GM23248 (cell line): ENCODE measurements around the gene RPS29. TPM values are rescaled to one million over a fixed set of nuclear protein-coding genes. Genes with fewer than 3 reads are reported as not detected.

ENCODE experiments used
- DNase-seq: peaks from one replicate; pipeline ENCODE4 v3.0.0-alpha.2; 2015
- H2AFZ ChIP-seq: fragments of 200-600 bp; sonication (generic); 2 replicates; pipeline ENCODE4 v1.6.1; 2016; ENCODE audit warnings: antibody characterized with exemption
- H3F3A ChIP-seq: fragments of 200-600 bp; sonication (generic); 2 replicates; pipeline ENCODE4 v1.6.1; 2016; ENCODE audit warnings: mild to moderate bottlenecking, antibody characterized with exemption, mixed run types; ENCODE audit not compliant: insufficient read depth
- H3K27ac ChIP-seq: fragments of 200-600 bp; sonication (generic); 2 replicates; pipeline ENCODE4 v1.5.1; 2016; ENCODE audit warnings: mild to moderate bottlenecking
- H3K27me3 ChIP-seq: fragments of 200-600 bp; sonication (generic); replicated peaks from 2 replicates; pipeline ENCODE4 v1.6.1; 2016; ENCODE audit warnings: mild to moderate bottlenecking; ENCODE audit not compliant: insufficient read depth
- H3K36me3 ChIP-seq: fragments of 200-600 bp; sonication (generic); 2 replicates; pipeline ENCODE4 v1.6.1; 2016; ENCODE audit warnings: low read depth, mild to moderate bottlenecking
- H3K4me1 ChIP-seq: fragments of 200-600 bp; sonication (generic); 2 replicates; pipeline ENCODE4 v1.6.1; 2016; ENCODE audit warnings: mild to moderate bottlenecking; ENCODE audit not compliant: insufficient read depth
- H3K4me2 ChIP-seq: fragments of 200-600 bp; sonication (generic); one replicate; pipeline ENCODE4 v1.6.1; 2016; ENCODE audit warnings: mild to moderate bottlenecking; ENCODE audit not compliant: unreplicated experiment
- H3K4me3 ChIP-seq: fragments of 200-600 bp; sonication (generic); 2 replicates; pipeline ENCODE4 v1.5.1; 2016; ENCODE audit warnings: mild to moderate bottlenecking
- H3K79me2 ChIP-seq: fragments of 200-600 bp; sonication (generic); 2 replicates; pipeline ENCODE4 v1.6.1; 2016; ENCODE audit warnings: mild to moderate bottlenecking; ENCODE audit not compliant: insufficient read depth
- H3K9ac ChIP-seq: fragments of 200-600 bp; sonication (generic); 2 replicates; pipeline ENCODE4 v1.6.1; 2016; ENCODE audit warnings: mild to moderate bottlenecking
- H3K9me2 ChIP-seq: fragments of 200-600 bp; sonication (generic); 2 replicates; pipeline ENCODE4 v1.6.1; 2016; ENCODE audit warnings: mixed run types, mild to moderate bottlenecking, moderate library complexity; ENCODE audit not compliant: insufficient read depth
- H3K9me3 ChIP-seq: fragments of 200-600 bp; sonication (generic); one replicate; pipeline ENCODE4 v1.6.1; 2017; ENCODE audit warnings: low read depth
- H4K20me1 ChIP-seq: fragments of 200-600 bp; sonication (generic); 2 replicates; pipeline ENCODE4 v1.6.0; 2016; ENCODE audit not compliant: insufficient read depth
- EZH2 ChIP-seq: fragments of 200-600 bp; sonication (generic); IDR thresholded peaks from 2 replicates; pipeline ENCODE4 v1.6.1; 2018; ENCODE audit warnings: antibody characterized with exemption, mild to moderate bottlenecking; ENCODE audit not compliant: insufficient read depth, poor library complexity, severe bottlenecking
- EZH2phosphoT487 ChIP-seq: fragments of 200-600 bp; sonication (generic); IDR thresholded peaks from 2 replicates; pipeline ENCODE4 v1.6.1; 2018; ENCODE audit warnings: antibody characterized with exemption, moderate library complexity, mild to moderate bottlenecking, low read depth; ENCODE audit not compliant: insufficient read depth
- WGBS, 2 experiments: methylation state at CpG; one replicate each; pipeline ENCODE4 v1.1.6; 2015 to 2017; ENCODE audit warnings: low lambda C conversion rate in 2 of 2, low coverage in 1 of 2; ENCODE audit errors: missing lambda C conversion rate in 2 of 2; 5-methylcytosine and 5-hydroxymethylcytosine counted together
- in situ Hi-C: fragments of 300-500 bp; cut with MboI; formaldehyde crosslinking; loops from 2 replicates; pipeline ENCODE4 v1.15.0; 2020
- polyA plus RNA-seq: library from polyadenylated mRNA; unstranded; fragments of >200 nt; fragmentation: Nextera tagmentation; extraction: Ambion mirVana; gene quantifications from 2 replicates; pipeline ENCODE4 v1.2.1, GENCODE V29; 2016
- total RNA-seq: library from RNA; depleted of rRNA; stranded (reverse); fragments of >200 nt; shearing (Covaris generic); gene quantifications from 2 replicates; pipeline ENCODE4 v1.2.3, GENCODE V29; 2014

RPS29 gene
- total and polyA plus RNA-seq, 2 experiments from 2014 or later, result 980 to 5,928 TPM

DNA sequence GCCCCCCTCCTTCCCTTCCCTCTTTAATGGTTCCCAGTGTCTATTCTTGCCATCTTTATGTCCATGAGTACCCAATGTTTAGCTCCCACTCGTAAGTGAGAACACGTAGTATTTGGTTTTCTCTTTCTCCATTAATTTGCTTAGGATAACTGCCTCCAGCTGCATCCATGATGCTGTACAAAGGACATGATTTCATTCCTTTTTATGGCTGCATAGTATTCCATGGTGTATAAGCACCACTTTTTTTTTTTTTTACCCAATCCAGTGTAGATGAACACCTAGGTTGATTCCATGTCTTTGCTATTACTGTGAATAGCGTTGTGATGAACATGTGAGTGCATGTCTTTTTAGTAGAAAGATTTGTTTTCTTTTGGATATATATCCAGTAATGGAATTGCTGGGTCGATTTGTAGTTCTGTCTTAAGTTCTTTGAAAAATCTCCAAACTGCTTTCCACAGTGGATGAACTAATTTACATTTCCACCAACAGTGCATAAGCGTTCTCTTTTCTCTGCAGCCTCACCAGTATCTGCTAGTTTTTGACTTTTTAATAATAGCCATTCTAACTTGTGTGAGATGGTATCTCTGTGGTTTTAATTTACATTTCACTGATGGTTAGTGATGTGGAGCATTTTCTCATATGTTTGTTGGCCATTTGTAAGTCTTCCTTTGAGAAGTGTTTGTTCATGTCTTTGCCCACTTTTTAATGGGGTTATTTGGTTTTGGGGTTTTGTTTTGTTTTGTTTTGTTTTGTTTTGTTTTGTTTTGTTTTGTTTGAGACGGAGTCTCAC lies 26.0 kb downstream of the RPS29 start:
- Histone ChIP-seq H4K20me1 (no peaks in the 10 kb centered on the region), H3K9me2 (no peaks in the 10 kb centered on the region), H3K4me2 (no peak overlapping the region), H3K79me2 (no peaks in the 10 kb centered on the region), H3K27me3 (no peaks in the 10 kb centered on the region), H2AFZ (no peak overlapping the region), H3K9ac (no peak overlapping the region), H3K4me3 (no peak overlapping the region), H3K9me3 (no peaks in the 10 kb centered on the region), H3K36me3 (no peaks in the 10 kb centered on the region), H3K27ac (no peak overlapping the region), H3F3A (no peaks in the 10 kb centered on the region), H3K4me1 (no peaks in the 10 kb centered on the region)
- TF ChIP-seq EZH2phosphoT487 (no peak), EZH2 (no peak)
- in situ Hi-C loops, result no loop called here
- 63 to 68% methylated on average over 6 of the region's 6 CpGs for WGBS, 2 experiments
- no peak for DNase-seq

- Histone ChIP-seq H3K9ac (no peak overlapping the region), H3F3A (no peaks in the 10 kb centered on the region), H3K4me3 (no peak overlapping the region), H3K27me3 (no peaks in the 10 kb centered on the region; the same call in 1 of the 2 replicates), H3K4me1 (no peaks in the 10 kb centered on the region; the same call in 1 of the 2 replicates), H3K79me2 (no peaks in the 10 kb centered on the region), H3K9me3 (no peaks in the 10 kb centered on the region), H3K27ac (no peak overlapping the region), H2AFZ (no peak overlapping the region), H3K4me2 (no peak overlapping the region), H3K9me2 (no peaks in the 10 kb centered on the region), H4K20me1 (no peaks in the 10 kb centered on the region), H3K36me3 (no peaks in the 10 kb centered on the region)
- no peak for TF ChIP-seq EZH2
- TF ChIP-seq EZH2phosphoT487, result no peak
- WGBS, 2 experiments, result 52% methylated on average over 3 of the region's 3 CpGs
- in situ Hi-C loops, result no loop called here
- DNase-seq, result no peak
Observed at GRCh38 chr14:49553892-49554291, 32.3 kb downstream of the RPS29 start.

- Histone ChIP-seq H3K36me3 (no peaks in the 10 kb centered on the region), H3F3A (no peaks in the 10 kb centered on the region), H3K4me2 (no peak overlapping the region), H3K27me3 (no peaks in the 10 kb centered on the region; the same call in 1 of the 2 replicates), H3K9me2 (no peaks in the 10 kb centered on the region), H3K4me1 (no peaks in the 10 kb centered on the region; the same call in 1 of the 2 replicates), H3K9ac (no peak overlapping the region), H3K27ac (no peak overlapping the region), H3K79me2 (no peaks in the 10 kb centered on the region), H4K20me1 (no peaks in the 10 kb centered on the region), H3K4me3 (no peak overlapping the region), H2AFZ (no peak overlapping the region), H3K9me3 (no peaks in the 10 kb centered on the region)
- in situ Hi-C loops, result no loop called here
- TF ChIP-seq EZH2, result no peak
- TF ChIP-seq EZH2phosphoT487, result no peak
- DNase-seq, result no peak
Observed at GRCh38 chr14:49553106-49553505, 33.1 kb downstream of the RPS29 start.

DNA sequence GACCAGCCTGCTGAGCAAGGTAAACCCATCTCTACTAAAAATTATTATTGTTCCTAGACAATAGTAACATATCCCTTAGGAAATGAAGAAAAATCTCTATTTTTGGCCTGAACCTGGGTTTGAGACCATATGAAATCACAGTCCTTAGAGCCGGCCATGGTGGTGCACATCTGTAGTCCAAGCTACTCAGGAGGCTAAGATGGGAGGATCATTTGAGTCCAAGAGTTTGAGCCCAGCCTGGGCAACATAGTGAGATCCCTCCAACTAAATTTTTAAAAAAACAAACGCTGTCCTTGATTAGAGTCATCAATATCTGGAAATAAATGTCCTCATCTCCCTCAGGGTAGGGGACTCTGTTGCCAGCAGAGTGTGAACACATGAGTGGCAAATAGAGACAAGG lies 34.6 kb downstream of the RPS29 start:
- H4K20me1 ChIP-seq, result no peaks in the 10 kb centered on the region
- 47 to 59% methylated on average over 2 of the region's 2 CpGs for WGBS, 2 experiments
- H3K27me3 ChIP-seq, result no peaks in the 10 kb centered on the region; the same call in 1 of the 2 replicates
- no peak for DNase-seq
- no peaks in the 10 kb centered on the region for H3K79me2 ChIP-seq
- no peak for TF ChIP-seq EZH2
- no peak for TF ChIP-seq EZH2phosphoT487
- H3F3A ChIP-seq, result no peaks in the 10 kb centered on the region
- H3K4me3 ChIP-seq, result no peak overlapping the region
- no peak overlapping the region for H3K9ac ChIP-seq
- no peaks in the 10 kb centered on the region for H3K9me2 ChIP-seq
- H2AFZ ChIP-seq, result no peak overlapping the region
- H3K9me3 ChIP-seq, result no peaks in the 10 kb centered on the region
- H3K36me3 ChIP-seq, result no peaks in the 10 kb centered on the region
- H3K4me1 ChIP-seq, result no peaks in the 10 kb centered on the region; the same call in 1 of the 2 replicates
- no peak overlapping the region for H3K27ac ChIP-seq
- no peak overlapping the region for H3K4me2 ChIP-seq
- in situ Hi-C loops, result no loop called here
